ENCODE data around the gene HAND2.

HAND2 gene

DNA sequence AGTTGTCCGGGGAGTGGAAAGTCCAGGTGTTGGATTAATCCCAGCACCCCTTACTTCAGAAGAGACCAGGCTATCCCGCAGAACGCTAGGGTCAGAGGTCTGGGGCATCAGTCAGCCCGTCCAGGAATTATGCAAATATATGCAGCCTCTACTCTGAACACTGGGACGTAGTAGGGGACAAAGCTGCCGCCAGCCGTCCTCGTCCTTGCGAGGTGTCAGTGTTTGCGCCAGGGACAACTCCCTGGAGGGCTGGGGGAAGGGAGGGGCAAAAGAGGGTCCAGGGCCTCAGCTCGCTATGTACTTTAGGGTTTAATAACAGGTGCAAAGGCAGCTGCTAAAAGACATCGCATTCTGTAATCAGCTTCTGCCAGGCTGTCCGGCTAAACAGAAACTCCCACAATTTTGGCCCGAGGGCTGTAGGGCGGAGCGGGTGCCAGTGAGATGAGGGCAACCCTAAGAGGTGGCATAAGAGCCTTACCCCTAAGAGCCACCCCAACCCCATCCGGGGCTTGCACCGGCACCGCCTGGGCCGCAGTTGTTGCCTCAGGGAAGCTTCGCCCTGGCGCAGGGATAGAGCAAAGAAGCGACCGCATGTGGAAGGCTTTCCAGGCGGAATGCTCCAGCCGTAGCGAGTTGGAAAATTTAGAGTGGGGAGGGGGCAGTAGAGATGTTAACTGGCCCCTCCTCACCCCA is 8.4 kb downstream of the HAND2 start:
- DNase-seq (ENCODE audit: low spot score) (no peak), FAIRE-seq (no peak)

DNA sequence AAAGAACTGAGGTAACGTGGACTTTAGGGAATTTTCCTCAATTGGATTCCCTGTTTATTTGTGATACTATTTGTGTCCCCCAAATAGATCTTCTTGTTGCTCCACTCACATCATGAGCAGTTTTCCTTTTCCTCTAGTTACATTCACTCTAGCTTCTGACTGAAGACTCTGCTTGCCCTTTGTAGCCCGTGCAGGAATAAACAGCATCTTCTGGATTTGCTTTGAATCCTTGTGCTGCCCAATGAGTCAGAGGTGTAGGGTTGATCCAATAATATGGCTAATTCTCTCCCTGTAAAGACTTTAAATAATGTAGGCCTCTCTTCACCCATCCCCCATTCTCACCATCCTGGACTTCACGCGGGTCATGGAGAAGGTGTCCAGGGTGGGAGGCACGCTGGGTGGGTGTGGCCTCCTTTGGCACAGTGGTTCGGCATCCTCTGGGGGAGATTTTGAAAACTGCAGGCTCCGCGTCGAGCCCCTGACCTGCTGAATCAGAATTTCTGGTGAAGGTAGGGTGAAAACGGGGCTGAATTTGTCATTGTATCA is 9.0 kb downstream of the HAND2 start:
- DNase-seq (ENCODE audit: low spot score): no peak
- FAIRE-seq: no peak

GRCh38 chr4:173519111-173520101 is 10.6 kb downstream of the HAND2 start:
- no peak for DNase-seq (ENCODE audit: low spot score)
- FAIRE-seq: no peak

DNA sequence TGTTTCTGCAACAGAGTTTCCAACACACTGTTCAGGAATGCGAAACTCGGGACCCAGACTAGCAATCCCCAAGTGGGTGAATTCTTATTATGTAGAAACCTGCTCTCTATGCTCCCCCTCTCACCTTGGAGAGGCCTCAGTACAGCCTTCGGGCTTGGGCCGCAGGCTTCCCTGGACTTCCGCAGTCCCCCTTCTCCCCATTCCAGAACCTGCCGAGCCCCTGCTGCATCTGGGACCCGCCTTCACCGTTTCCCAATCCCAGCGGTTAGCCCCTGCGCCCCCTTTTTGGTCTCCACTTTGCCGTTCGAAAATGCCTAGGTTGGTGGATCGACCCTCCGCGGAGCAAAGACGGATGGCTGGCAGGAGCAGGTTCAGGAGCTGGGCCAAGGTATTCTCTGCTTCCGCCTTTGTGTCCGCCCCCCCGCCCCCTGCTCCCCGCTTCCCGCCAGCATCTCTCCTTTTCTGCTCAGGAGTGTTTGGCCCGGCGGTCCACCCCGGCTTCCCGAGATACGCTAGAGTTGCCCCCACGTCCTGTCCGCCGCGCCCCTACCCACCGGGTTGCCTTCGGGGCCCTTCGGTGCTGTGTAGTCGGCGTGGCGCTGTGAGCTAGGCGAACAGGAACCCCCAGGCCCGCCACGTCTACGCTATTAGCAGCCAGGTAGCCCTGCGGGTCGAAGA is 11.5 kb downstream of the HAND2 start:
- no peak for FAIRE-seq
- DNase-seq (ENCODE audit: low spot score): no peak

- FAIRE-seq: no peak
- DNase-seq (ENCODE audit: low spot score): no peak
These were observed 12.1 kb downstream of the HAND2 start for GRCh38 chr4:173517781-173518424.

DNA sequence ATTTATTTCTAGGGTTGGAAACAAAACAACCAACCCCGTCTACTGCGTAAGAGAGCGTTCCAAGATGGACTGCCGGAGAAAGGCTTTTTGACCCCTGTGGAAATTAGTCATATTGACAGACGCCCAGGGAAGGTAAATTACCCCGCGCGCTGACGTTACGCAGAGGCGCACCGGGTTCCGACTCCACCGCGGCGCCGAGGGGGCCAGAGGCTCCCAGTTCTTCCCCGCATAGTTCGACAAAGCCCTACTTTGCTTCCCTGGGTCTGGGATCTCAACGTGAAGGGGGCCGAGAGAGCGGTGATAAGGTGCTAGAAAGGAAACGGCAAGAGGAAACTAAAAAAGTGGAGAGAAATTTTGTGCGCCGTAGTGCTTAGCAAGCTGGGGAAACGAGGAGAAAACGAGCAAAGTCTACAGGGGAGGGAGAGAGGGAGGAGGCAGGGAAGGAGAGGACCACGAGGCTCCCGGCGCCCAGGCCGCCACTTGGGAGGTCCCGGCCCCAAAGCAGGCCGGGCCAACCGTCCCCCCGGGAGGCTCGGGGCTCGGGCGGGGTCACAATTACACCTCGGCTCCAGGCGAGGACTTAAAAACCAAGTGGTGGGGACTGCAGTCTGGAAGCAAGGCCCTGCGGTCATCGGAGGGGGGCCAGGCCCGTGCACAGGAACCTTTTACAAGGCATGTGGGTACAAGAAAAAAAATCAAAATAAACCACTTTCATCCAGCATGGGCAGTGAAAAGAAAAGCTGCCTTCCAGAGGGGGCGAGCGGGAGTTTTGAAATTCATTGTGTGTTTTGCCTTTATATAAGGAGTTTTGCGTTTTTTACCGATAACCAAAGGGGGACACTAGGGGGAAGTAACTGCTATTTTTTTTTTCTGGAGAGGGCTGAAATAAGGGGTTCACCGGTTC is 13.2 kb downstream of the HAND2 start:
- FAIRE-seq (no peak), DNase-seq (ENCODE audit: low spot score) (no peak)

- no peak for DNase-seq (ENCODE audit: low spot score)
- FAIRE-seq: no peak
These were observed 14.6 kb downstream of the HAND2 start for GRCh38 chr4:173515458-173515857.

DNA sequence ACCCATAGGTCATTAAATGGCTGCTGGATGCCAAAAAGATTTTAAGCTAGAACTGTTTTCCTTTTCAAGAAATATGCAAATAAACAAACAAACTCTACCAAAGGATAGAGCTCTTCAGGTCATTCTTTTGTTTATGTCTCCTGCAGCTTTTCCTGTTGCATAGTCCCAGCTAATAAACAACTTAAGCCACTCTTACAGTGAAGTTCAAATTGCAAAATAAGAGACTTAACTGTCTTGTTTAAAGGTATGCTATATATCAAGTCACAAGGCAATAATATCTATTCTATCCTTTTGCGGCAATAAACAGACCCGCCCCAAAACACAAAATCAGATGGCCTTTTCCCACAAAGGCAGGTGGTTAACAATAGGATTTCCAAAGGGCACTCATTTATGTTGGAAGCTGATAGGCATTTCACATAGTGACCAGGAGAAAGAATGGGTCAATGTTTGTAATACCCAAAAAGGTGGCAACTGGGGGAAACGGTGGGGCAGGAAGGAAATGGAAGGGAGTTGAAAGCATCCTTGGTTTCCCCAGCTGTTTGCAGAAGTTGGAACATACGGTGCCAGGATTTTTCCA is 15.3 kb downstream of the HAND2 start:
- DNase-seq (ENCODE audit: low spot score) (no peak), FAIRE-seq (no peak)

DNA sequence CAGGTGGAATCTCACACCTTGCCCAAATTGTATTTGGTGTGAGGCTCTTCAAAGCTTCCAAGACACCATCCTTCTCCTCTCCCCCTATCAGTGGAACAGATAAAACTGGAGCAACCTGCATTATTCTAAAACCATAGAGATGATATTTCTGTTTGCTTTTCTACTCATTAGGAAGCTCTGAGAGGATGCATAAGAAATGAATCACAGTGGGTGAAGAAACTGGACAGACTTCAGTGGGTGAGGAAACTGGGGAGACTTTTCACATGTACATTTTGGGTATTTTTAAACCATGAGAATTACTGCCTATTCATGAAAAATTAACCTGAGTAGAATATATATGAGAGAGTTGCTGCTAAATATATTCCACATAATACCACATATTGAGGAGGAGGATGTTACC is 16.4 kb downstream of the HAND2 start:
- DNase-seq (ENCODE audit: low spot score): no peak
- no peak for FAIRE-seq

GRCh38 chr4:173511787-173512361 is 18.2 kb downstream of the HAND2 start:
- DNase-seq (ENCODE audit: low spot score) (no peak), FAIRE-seq (no peak)

DNA sequence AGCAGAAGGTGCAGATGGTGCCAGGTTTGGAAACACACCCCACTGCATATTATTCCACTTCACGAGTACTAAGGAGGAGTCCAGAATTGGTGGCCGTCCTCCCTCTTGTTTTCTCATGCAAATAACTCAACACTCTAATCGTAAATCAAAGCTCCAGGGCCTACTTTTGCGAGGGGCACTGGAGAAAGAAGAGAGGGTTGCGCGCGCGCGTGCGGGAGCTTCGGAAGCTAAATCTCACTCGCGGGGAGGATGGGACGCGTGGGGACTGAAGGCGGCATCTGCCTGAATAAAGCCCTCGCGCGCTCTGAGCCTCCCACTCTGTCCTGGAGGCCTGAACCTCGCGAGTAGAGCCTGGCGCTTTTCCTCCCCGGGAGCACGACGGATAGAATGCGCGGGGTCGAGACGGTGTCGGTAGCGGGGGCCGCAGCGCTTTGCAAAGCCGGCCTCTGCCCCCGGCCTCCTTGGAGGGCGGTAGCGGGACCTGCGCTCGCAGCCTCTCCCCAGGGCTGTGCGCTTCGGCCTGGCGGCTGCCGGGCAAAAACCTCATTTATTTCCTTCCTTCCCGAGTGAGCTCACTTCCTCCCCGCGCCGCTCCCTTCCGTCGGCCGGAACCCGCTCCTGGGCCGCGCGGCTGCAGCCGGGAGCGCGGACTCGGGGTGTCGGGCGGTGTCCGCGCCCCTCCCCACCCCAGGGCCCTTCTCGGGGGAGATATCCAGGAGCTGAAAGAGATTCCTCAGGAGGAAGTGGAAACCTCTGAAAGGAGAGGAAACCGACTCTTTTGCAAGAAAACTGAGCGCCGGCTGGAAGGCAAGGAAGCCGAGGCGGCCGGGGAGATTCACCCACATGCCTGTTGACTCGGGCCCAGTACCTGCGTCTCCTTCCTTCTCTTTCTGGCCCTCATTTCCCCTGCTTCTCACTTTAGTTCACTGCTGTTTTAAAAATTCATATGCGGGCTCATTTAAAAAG is 20.7 kb downstream of the HAND2 start:
- FAIRE-seq (no peak), DNase-seq (ENCODE audit: low spot score) (no peak)

DNA sequence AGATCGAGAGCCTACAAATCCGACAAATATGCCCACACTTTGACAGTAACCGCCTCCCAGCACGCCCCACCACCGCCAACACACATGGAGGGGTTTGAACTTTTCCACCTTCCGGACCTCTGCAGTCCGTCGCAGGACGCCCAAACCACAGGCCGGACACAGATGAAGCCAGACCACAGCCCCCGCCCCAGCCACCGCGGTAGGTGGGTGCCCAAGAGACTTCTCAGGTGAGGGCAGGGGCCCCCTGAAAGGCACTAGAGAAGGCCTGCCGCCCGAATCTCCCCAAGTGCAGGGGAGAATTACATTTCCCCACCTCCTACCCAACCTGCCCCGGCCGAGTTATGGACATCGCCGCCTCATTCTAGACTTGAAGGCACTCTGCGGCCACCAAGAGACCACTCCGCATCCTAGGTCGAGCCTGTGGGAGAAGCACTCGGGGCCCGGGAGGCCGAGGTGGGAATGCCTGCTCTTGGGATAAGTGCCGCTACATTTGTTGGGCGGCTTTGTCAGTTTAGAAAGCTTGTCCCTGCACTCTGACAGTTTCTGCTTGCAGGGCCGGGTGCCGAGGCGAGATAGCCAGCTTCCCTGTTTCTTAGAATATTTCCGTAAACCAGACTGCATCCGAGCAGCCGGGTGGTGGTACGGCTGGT is 21.5 kb downstream of the HAND2 start:
- DNase-seq (ENCODE audit: low spot score): no peak

GRCh38 chr4:173507471-173508385 is 22.3 kb downstream of the HAND2 start:
- no peak for FAIRE-seq
- DNase-seq (ENCODE audit: low spot score): no peak

More for the DNA sequence above, 21.5 kb downstream of the HAND2 start:
- no peak for FAIRE-seq

DNA sequence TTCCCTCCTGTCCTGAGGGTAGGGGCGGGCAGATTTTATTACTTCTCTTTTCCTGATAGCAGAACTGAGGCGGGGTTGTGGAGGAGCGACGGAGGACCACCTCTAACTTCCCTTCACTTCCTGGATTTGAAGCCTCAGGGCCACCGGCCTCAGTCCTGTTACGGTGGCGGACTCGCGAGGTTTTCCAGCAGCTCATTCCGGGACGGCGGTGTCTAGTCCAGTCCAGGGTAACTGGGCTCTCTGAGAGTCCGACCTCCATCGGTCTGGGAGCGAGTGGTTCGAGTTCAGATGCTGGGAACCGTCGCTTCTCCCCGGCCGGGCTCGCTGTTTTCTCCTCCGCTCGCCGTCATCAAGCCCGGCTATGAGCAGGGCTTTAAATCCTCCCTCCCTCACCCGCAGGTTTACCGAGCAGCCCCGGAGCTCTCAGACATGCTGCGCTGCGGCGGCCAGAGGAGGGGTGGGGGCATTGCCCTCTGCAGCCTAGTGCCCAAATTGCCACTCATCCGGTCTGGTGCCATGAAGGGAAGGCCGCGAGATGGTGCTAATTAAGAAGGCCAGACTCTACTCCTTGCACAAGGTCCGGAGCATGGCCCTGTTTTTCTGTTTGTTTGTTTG is 23.3 kb downstream of the HAND2 start:
- DNase-seq (ENCODE audit: low spot score): no peak
- no peak for FAIRE-seq

- DNase-seq (ENCODE audit: low spot score): no peak
These were observed 24.0 kb downstream of the HAND2 start for GRCh38 chr4:173505924-173506518.

GRCh38 chr4:173504181-173504503 is 25.9 kb downstream of the HAND2 start:
- DNase-seq (ENCODE audit: low spot score) (no peak), FAIRE-seq (no peak)

More at GRCh38 chr4:173505924-173506518, 24.0 kb downstream of the HAND2 start:
- FAIRE-seq: no peak
